ENCODE measurements around the gene RIMS1.

The RIMS1 gene

DNA sequence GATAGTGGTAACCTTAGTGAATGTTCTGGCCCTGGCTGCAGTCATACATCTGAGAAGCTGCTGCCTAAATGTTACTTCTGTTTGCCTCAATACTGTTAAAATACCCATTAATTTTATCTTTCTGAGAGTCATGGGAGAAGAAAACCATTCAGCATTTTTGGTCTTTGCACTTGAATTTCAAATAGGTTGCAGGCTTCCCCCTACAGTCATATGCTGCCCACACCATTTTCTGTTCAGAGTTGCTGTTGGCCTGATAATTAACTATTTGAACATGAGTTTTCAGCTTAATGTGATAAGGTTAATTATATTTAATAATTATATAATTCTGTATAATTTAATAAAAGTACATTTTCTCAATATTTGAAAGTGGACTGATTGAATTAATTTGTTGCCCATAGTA, 410.0 kb downstream of the RIMS1 start:
- no peak for DNase-seq (ENCODE audit: low read depth)
- no peak overlapping the region for H3K4me3 ChIP-seq (ENCODE audit: control insufficient read depth, low read depth, low read length)
- TF ChIP-seq, protein P1, sequence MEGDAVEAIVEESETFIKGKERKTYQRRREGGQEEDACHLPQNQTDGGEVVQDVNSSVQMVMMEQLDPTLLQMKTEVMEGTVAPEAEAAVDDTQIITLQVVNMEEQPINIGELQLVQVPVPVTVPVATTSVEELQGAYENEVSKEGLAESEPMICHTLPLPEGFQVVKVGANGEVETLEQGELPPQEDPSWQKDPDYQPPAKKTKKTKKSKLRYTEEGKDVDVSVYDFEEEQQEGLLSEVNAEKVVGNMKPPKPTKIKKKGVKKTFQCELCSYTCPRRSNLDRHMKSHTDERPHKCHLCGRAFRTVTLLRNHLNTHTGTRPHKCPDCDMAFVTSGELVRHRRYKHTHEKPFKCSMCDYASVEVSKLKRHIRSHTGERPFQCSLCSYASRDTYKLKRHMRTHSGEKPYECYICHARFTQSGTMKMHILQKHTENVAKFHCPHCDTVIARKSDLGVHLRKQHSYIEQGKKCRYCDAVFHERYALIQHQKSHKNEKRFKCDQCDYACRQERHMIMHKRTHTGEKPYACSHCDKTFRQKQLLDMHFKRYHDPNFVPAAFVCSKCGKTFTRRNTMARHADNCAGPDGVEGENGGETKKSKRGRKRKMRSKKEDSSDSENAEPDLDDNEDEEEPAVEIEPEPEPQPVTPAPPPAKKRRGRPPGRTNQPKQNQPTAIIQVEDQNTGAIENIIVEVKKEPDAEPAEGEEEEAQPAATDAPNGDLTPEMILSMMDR (IDR thresholded peaks at IDR 0.05; ENCODE audit: control insufficient read depth, insufficient read depth, low read depth, low read length, missing control alignments): no peak

DNA sequence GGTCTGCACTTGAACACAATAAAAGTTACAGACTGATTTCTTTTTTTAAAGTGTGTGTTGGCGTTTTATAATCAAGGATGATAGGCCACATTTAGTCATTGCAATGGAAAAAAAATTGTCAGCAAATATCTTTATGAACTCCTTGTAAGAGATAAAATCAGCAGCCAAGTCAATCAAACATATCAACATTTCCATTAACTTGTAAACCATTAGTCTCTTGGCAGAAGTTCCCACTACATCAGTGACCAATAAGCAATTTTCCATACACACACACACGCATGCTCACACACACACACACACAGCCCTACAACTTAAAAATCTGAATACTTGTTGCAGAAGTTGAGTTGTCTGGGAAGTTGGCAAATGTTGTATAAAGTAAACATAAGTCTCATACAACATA, 419.6 kb downstream of the RIMS1 start:
- H3K4me3 ChIP-seq (ENCODE audit: control insufficient read depth, low read depth, low read length): no peak overlapping the region
- TF ChIP-seq, protein P1 (IDR thresholded peaks at IDR 0.05; ENCODE audit: control insufficient read depth, insufficient read depth, low read depth, low read length, missing control alignments): no peak
- DNase-seq (ENCODE audit: low read depth): no peak

- H3K4me3 ChIP-seq (ENCODE audit: control insufficient read depth, low read depth, low read length): no peak overlapping the region
- DNase-seq (ENCODE audit: low read depth): no peak
- TF ChIP-seq, protein P1 (IDR thresholded peaks at IDR 0.05; ENCODE audit: control insufficient read depth, insufficient read depth, low read depth, low read length, missing control alignments): no peak
Observed at GRCh38 chr6:72316675-72317380, 430.5 kb downstream of the RIMS1 start.

DNA sequence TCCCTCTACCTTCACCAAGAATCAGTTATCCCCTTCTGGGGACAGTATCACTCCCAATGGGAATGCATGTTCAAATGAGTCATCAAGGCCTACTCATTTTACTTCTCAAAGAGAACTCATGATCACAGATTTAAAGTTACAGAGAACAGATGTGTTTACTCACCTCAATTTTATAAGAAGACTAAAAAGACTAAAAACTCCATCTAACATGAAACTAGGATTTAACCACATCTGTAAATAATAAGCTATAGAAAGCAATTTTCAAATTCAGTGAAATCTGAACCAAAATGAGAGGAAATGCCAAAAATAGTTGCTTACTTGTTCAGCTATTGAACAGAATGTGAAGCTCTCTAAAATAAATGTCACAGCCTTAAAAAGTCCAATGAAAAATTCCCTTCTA, 435.4 kb downstream of the RIMS1 start:
- TF ChIP-seq, protein P1 (IDR thresholded peaks at IDR 0.05; ENCODE audit: control insufficient read depth, insufficient read depth, low read depth, low read length, missing control alignments): no peak
- peak; percentile 21 for DNase-seq (ENCODE audit: low read depth)
- no peak overlapping the region for H3K4me3 ChIP-seq (ENCODE audit: control insufficient read depth, low read depth, low read length)

DNA sequence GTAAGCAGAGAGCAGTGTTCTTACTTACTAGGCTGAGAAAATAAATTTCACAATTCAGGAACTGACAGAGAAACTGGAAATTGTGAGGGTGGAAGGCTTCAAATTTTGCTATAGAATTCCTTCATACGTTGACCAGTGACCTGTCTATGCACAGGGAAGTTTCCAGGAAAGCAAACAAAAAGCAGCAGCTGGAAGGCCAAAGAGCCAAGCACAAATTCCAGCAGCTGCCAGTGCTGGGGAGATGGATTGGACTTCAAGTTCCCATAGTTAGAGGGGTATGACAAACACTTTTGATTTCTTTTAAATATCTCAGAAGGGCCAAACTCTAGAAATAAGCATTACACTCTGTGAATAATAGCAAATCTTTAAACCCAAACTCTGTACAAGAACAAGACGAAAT, 436.4 kb downstream of the RIMS1 start:
- H3K4me3 ChIP-seq (ENCODE audit: control insufficient read depth, low read depth, low read length): no peak overlapping the region
- no peak for DNase-seq (ENCODE audit: low read depth)
- TF ChIP-seq, protein P1 (IDR thresholded peaks at IDR 0.05; ENCODE audit: control insufficient read depth, insufficient read depth, low read depth, low read length, missing control alignments): no peak

DNA sequence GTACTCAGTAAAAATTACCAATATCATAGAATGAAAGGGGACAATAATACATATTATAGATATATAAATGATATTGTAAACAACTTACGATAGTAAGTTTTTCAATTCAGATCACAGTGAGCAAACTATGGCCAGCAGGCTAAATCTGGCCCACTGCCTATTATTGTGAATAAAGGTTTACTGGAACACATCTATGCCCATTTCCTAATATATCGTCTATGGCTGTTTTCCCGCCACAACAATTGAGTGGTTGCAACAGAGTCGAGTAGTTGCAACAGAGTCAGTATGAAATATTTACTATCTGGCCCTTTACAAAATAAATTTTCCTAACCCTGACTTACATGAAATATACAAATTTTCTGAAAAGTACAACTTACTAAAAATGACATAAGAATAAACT, 438.2 kb downstream of the RIMS1 start:
- TF ChIP-seq, protein P1 (IDR thresholded peaks at IDR 0.05; ENCODE audit: control insufficient read depth, insufficient read depth, low read depth, low read length, missing control alignments): no peak

More for the DNA sequence above, 438.2 kb downstream of the RIMS1 start:
- no peak for DNase-seq (ENCODE audit: low read depth)
- H3K4me3 ChIP-seq (ENCODE audit: control insufficient read depth, low read depth, low read length): no peak overlapping the region

All from AG09309 (cell line).